ENCODE results near the gene CR1L.
"Not testable (repeated sequence)": the region's sequence is repeated elsewhere in the genome, so short reads cannot be mapped to it uniquely, and the experiment has no call there.

DNA sequence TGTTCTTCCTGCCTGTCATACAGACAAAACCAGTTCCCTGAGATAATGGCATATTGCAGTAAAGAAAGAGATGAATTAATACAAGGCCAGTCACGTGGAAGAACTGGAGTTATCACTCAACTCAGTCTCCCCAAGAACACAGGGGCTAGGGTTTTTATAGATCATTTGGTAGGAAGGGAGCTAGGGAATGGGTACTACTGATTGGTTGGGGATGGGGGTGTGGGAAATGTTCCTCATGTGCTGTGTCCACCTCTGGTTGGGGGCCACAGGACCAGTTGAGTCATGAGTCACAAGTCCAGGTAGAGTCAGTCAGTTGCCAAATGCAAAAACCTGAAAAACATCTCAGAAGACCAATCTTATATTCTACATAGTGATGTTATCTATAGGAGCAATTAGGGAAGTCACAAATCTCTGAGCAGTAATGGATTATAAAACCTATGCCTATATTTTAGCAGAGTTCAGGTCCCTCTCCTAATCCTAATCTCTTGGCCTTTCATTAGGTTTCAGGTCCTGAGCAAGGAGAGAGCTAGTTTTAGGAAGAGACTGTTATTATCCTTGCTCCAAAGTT, 19.3 kb upstream of the CR1L start:
- TF ChIP-seq RORB (CRISPR knock-in tag; IDR thresholded peaks at IDR 0.05); ATF1 (CRISPR knock-in tag; IDR thresholded peaks at IDR 0.05); PRDM15 (CRISPR knock-in tag; IDR thresholded peaks at IDR 0.05); CREM (CRISPR knock-in tag; IDR thresholded peaks at IDR 0.05); FOXJ3 (CRISPR knock-in tag; IDR thresholded peaks at IDR 0.05; ENCODE audit: borderline replicate concordance): not testable (repeated sequence)
- TF ChIP-seq, protein P1, sequence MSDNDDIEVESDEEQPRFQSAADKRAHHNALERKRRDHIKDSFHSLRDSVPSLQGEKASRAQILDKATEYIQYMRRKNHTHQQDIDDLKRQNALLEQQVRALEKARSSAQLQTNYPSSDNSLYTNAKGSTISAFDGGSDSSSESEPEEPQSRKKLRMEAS (CRISPR knock-in tag; IDR thresholded peaks at IDR 0.05): not testable (repeated sequence)
- TF ChIP-seq, protein P2, sequence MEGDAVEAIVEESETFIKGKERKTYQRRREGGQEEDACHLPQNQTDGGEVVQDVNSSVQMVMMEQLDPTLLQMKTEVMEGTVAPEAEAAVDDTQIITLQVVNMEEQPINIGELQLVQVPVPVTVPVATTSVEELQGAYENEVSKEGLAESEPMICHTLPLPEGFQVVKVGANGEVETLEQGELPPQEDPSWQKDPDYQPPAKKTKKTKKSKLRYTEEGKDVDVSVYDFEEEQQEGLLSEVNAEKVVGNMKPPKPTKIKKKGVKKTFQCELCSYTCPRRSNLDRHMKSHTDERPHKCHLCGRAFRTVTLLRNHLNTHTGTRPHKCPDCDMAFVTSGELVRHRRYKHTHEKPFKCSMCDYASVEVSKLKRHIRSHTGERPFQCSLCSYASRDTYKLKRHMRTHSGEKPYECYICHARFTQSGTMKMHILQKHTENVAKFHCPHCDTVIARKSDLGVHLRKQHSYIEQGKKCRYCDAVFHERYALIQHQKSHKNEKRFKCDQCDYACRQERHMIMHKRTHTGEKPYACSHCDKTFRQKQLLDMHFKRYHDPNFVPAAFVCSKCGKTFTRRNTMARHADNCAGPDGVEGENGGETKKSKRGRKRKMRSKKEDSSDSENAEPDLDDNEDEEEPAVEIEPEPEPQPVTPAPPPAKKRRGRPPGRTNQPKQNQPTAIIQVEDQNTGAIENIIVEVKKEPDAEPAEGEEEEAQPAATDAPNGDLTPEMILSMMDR (IDR thresholded peaks at IDR 0.05): not testable (repeated sequence)

Measured in WTC11 (cell line).